ENCODE results near the gene CDH8. TPM values are rescaled to one million over a fixed set of nuclear protein-coding genes. Genes with fewer than 3 reads are reported as not detected.

CDH8 gene
- total and polyA plus RNA-seq, 7 donors = 0.13 to 3.9 (median 0.83) TPM; not detected in 2

DNA sequence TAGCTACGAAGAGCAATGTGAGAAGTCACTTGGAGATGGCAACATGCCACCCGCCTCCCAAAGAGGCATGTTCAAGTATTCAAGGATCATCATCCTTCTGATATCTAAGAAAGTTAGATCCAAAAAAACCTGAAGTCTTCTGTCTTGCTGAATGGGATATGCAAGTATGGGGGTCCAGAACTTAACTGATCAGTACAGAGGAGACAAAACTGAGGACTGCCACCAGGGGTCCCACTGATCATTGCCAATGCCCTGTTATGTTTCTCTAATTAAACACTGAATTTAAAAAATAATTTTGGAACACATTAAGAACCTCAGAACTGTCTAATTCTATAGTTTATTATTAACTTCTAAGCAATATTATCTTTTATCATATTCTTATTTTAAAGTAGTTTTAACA lies 99.7 kb downstream of the CDH8 start:
- TF ChIP-seq POLR2A (IDR thresholded peaks at IDR 0.05) (no peak), POLR2AphosphoS5 (IDR thresholded peaks at IDR 0.05) (no peak), EP300 (IDR thresholded peaks at IDR 0.05) (no peak)
- TF ChIP-seq, protein P1, sequence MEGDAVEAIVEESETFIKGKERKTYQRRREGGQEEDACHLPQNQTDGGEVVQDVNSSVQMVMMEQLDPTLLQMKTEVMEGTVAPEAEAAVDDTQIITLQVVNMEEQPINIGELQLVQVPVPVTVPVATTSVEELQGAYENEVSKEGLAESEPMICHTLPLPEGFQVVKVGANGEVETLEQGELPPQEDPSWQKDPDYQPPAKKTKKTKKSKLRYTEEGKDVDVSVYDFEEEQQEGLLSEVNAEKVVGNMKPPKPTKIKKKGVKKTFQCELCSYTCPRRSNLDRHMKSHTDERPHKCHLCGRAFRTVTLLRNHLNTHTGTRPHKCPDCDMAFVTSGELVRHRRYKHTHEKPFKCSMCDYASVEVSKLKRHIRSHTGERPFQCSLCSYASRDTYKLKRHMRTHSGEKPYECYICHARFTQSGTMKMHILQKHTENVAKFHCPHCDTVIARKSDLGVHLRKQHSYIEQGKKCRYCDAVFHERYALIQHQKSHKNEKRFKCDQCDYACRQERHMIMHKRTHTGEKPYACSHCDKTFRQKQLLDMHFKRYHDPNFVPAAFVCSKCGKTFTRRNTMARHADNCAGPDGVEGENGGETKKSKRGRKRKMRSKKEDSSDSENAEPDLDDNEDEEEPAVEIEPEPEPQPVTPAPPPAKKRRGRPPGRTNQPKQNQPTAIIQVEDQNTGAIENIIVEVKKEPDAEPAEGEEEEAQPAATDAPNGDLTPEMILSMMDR (IDR thresholded peaks at IDR 0.05) = no peak
- no peaks in the 10 kb centered on the region for H3K4me1 ChIP-seq
- H3K9me3 ChIP-seq = no peaks in the 10 kb centered on the region
- no peak overlapping the region for H3K27ac ChIP-seq
- H3K27me3 ChIP-seq = no peaks in the 10 kb centered on the region
- H3K36me3 ChIP-seq = no peaks in the 10 kb centered on the region
- intact Hi-C loops (cut with DNase I) = no loop called here
- no peak for DNase-seq
- H3K4me3 ChIP-seq = no peak overlapping the region
- WGBS, 2 donors = 78 to 90% methylated on average over 2 of the region's 2 CpGs

DNA sequence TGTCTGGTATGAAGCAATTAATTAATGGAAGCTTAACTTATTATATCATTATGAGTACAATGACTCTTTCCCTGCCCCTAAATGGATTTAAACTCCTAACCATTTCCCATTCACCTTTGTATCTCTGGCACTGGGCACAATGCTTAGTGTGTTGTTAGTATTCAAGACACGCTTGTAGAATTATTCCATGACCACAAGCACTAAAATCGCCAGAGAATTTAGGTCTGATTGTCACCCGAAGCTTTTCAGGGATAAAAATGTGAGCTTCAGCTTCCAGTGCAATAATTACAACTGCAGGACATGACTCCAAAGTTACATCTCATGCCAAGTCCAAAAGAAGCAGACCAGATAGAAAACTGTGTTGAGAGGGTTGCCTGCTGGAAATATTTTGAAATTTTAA lies 101.6 kb downstream of the CDH8 start:
- H3K4me1 ChIP-seq = no peaks in the 10 kb centered on the region
- DNase-seq = no peak
- no peaks in the 10 kb centered on the region for H3K27me3 ChIP-seq
- TF ChIP-seq EP300 (IDR thresholded peaks at IDR 0.05) = no peak
- TF ChIP-seq, protein P1 (IDR thresholded peaks at IDR 0.05) = no peak
- no peak for TF ChIP-seq POLR2AphosphoS5 (IDR thresholded peaks at IDR 0.05)
- no peak for TF ChIP-seq POLR2A (IDR thresholded peaks at IDR 0.05)
- intact Hi-C loops (cut with DNase I) = no loop called here
- 81% methylated on average over 3 of the region's 3 CpGs for WGBS, 2 donors
- no peak overlapping the region for H3K27ac ChIP-seq
- H3K9me3 ChIP-seq = no peaks in the 10 kb centered on the region
- no peak overlapping the region for H3K4me3 ChIP-seq
- H3K36me3 ChIP-seq = no peaks in the 10 kb centered on the region

GRCh38 chr16:61929776-61930175 lies 106.5 kb downstream of the CDH8 start:
- no peaks in the 10 kb centered on the region for H3K9me3 ChIP-seq
- no peaks in the 10 kb centered on the region for H3K36me3 ChIP-seq
- H3K4me3 ChIP-seq = no peak overlapping the region
- H3K27me3 ChIP-seq = no peaks in the 10 kb centered on the region
- no peak for DNase-seq
- 89 to 91% methylated on average over 1 of the region's 1 CpG for WGBS, 2 donors
- intact Hi-C loops (cut with DNase I) = no loop called here
- no peak overlapping the region for H3K27ac ChIP-seq
- TF ChIP-seq EP300 (IDR thresholded peaks at IDR 0.05) = no peak
- no peak for TF ChIP-seq POLR2AphosphoS5 (IDR thresholded peaks at IDR 0.05)
- TF ChIP-seq, protein P1 (IDR thresholded peaks at IDR 0.05) = no peak
- TF ChIP-seq POLR2A (IDR thresholded peaks at IDR 0.05) = no peak
- no peaks in the 10 kb centered on the region for H3K4me1 ChIP-seq

DNA sequence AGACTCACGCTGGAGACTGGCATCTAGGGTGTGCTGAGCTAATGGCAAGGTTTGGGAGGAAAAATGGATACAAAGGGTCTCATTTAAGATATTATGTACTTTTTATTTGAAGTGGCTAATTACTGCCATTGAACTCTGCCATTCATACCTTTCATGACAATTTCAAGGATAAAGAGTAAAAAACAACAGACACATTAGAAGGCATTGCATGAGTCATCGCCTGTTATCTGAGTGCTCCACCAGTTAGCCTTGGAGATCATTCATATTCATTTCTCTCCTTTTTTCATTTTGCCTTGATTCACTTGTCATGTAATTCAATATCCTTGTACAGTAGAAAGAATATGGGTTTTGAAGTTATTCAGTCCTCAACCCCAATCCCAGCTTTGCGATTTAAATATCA lies 109.5 kb downstream of the CDH8 start:
- intact Hi-C loops (cut with DNase I) = no loop called here
- no peaks in the 10 kb centered on the region for H3K4me1 ChIP-seq
- H3K27ac ChIP-seq = no peak overlapping the region
- no peaks in the 10 kb centered on the region for H3K36me3 ChIP-seq
- no peak overlapping the region for H3K4me3 ChIP-seq
- DNase-seq = no peak
- 65 to 88% methylated on average over 3 of the region's 3 CpGs for WGBS, 2 donors
- H3K27me3 ChIP-seq = no peaks in the 10 kb centered on the region
- no peaks in the 10 kb centered on the region for H3K9me3 ChIP-seq
- no peak for TF ChIP-seq POLR2AphosphoS5 (IDR thresholded peaks at IDR 0.05)
- TF ChIP-seq, protein P1 (IDR thresholded peaks at IDR 0.05) = no peak
- TF ChIP-seq POLR2A (IDR thresholded peaks at IDR 0.05) = no peak
- TF ChIP-seq EP300 (IDR thresholded peaks at IDR 0.05) = no peak

DNA sequence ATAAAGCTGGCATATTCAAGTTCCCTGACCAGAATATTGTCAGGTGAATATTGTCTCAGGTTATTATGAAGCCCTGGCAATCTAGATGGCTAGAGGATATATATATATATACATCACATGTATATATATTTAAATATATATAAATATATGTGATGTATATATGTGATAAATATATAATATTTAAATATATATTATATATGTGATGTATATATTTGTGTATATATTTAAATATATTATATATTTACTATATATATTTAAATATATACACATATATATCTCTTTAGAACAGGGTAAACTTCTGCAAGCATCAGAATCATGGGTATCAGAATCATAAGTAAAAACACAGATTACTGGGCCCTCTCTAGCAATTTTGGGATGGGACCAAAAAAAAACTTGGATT lies 112.6 kb downstream of the CDH8 start:
- no peak for DNase-seq
- intact Hi-C loops (cut with DNase I) = no loop called here
- no peak overlapping the region for H3K4me3 ChIP-seq
- H3K27ac ChIP-seq = no peak overlapping the region
- TF ChIP-seq, protein P1 (IDR thresholded peaks at IDR 0.05) = no peak
- TF ChIP-seq EP300 (IDR thresholded peaks at IDR 0.05) (no peak), POLR2AphosphoS5 (IDR thresholded peaks at IDR 0.05) (no peak), POLR2A (IDR thresholded peaks at IDR 0.05) (no peak)
- no peaks in the 10 kb centered on the region for H3K9me3 ChIP-seq
- no peaks in the 10 kb centered on the region for H3K27me3 ChIP-seq
- H3K4me1 ChIP-seq = no peaks in the 10 kb centered on the region
- H3K36me3 ChIP-seq = no peaks in the 10 kb centered on the region
